HG02642 (cell line): ENCODE measurements around the gene DNAL1.
A peak's percentile ranks its signal among the peaks of the same experiment; 100 is the strongest.
"Not testable (repeated sequence)": the region's sequence is repeated elsewhere in the genome, so short reads cannot be mapped to it uniquely, and the experiment has no call there.

Experiments
- ATAC-seq: cut with Tn5 transposase; IDR thresholded peaks from one replicate; pipeline ENCODE4 v1.9.1; 2021; ENCODE audit warnings: mild to moderate bottlenecking; ENCODE audit not compliant: unreplicated experiment, poor library complexity

Gene DNAL1

DNA sequence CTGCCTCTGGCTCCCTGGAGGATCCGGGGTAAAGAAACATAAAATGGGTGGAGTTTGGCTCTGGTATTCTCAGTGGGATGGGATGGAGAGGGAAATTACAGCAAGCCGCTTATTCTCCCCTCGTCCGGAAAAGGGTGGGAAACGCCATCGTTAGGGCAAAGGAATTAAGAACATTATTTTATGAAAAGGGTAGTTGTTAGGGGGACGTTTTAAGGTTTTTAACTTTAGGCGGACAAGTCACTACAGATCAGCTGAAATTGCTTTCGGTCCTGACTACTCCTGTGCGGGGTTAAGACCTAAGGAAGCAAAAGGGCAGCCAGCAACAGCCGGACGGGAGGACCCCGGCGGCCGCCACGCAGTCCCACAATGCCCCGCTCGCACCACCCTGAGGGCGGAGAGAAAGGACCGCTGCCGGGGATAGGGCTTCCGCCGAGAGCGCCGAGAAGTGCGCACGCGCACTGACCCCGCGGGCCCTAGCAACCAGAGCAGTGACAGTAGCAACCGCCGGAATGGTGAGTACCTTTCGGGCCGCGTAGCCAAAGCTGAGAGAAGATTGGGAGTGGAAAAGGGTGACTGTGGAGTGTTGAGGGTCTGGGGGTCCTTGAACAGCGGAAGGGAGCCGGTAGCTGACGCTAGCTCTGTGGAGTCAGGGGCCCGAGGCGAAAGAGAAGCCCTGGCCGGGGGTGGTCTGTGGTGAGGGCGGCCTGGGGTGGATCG, at the start of gene DNAL1:
DNAL1 (plus strand) TSS at position 456 of the 717 bp plus-strand sequence; CDS start at position 510, 54 bp downstream.
- ATAC-seq, result peak; percentile 98

GRCh38 chr14:73599499-73599898, 45.3 kb upstream of the DNAL1 start:
- no peak for ATAC-seq

DNA sequence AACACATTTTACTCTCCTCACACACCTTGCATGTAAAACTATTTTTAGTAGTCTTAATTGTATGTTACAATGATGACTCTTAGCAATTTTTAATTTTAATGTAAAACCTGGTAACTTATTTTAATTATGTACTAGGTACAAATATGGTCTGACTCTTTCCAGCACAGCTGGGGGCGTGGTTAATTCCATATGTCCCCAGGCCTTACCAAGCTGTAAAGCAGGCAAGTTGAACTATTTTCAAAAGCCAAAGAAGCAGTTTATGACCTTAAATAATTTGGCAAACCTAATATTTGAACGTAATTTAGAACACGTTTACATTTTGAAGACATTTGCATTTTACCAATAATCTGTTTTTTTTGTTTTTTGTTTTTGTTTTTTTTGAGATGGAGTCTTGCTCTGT, 41.8 kb upstream of the DNAL1 start:
- ATAC-seq, result no peak

DNA sequence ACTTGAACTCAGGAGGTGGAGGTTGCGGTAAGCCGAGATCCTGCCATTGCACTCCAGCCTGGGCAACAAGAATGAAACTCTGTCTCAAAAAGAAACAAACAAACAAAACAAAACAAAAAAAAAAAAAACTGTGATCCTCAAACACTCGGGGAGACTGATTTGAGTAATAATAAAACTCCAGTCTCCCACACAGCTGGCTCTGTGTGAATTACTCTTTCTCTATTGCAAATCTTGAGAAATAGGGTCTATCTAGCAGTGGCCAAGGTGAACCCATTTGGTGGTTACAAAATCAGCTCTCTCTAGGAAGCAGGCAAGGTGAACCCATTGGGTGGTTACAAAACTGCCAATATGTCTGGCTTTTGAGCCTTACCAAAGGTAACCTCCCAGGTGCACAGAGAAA, 38.5 kb upstream of the DNAL1 start:
- no peak for ATAC-seq

GRCh38 chr14:73607241-73607640, 37.5 kb upstream of the DNAL1 start:
- ATAC-seq, result no peak

DNA sequence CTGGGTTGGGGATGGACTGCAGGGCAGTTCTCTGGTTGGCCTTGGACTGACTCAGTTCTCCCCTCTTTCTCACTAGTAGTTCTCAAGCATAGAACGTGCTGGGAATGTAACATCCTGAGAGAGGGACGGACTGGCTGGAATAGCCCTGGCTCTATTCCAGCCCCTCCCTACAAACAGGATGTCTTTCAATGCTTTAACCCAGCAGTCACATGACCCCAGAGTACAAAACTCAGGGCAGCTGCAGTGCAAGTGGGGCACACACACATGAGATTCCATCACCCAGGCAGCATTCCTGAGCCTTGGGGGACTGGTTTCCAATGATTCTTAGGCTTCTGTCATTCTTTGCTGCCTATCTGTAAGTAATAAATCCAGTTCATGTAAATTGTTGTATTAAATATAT, 34.1 kb upstream of the DNAL1 start:
- ATAC-seq, result no peak

GRCh38 chr14:73612339-73613045, 32.3 kb upstream of the DNAL1 start, which contains the start of gene ACOT6:
ACOT6 (plus strand) TSS chr14:73612517; CDS start chr14:73612572, 55 bp downstream.
- peak; percentile 74 for ATAC-seq

DNA sequence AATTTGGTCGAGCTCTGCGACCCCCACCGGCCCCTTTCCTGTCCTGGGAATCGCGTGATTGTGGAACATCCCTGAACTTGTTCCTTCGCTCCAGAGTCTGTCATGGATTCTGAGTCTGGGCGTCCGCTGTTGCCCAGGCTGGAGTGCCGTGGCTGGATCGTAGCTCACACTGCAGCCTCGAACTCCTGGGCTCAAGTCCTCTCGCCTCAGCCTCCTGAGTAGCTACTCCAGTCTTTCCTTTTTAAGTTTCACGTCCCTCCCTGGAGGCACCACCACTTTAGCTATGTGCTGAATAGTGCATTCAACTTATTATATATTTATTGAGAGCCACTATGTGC, 31.8 kb upstream of the DNAL1 start:
- peak; percentile 17 for ATAC-seq

- no peak for ATAC-seq
These were observed 31.3 kb upstream of the DNAL1 start for GRCh38 chr14:73613419-73613963.

GRCh38 chr14:73616831-73617230, 28.0 kb upstream of the DNAL1 start:
- ATAC-seq, result no peak

DNA sequence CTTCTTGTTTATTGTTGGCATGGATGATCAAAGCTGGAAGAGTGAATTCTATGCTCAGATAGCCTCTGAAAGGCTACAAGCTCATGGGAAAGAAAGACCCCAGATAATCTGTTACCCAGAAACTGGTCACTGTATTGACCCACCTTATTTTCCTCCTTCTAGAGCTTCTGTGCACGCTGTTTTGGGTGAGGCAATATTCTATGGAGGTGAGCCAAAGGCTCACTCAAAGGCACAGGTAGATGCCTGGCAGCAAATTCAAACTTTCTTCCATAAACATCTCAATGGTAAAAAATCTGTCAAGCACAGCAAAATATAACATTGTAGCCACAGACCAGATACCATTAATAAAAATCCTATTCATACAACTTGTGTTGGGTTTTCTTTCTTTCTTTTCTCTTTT, 25.3 kb upstream of the DNAL1 start:
- no peak for ATAC-seq

- no peak for ATAC-seq
These were observed 24.5 kb upstream of the DNAL1 start for GRCh38 chr14:73620268-73620667.

- ATAC-seq, result no peak
These were observed 21.2 kb upstream of the DNAL1 start for GRCh38 chr14:73623504-73624054.

DNA sequence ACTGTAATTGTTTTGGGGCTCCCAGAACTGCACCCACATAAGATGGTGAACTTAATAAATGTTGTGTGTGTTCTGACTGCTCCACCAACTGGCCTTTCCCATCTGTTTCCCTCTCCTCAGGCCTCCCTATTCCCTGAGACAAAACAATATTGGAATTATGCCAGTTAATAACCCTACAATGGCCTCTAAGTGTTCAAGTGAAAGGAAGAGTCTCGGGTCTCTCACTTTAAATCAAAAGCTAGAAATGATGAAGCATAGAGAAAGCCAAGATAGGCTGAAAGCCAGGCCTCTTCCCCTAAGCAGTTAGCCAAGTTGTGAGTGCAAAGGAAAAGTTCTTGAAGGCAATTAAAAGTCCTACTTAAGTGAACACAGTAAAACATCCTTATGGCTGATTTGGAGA, 19.1 kb upstream of the DNAL1 start:
- ATAC-seq, result no peak

- no peak for ATAC-seq
These were observed 17.6 kb upstream of the DNAL1 start for GRCh38 chr14:73627151-73627558.

DNA sequence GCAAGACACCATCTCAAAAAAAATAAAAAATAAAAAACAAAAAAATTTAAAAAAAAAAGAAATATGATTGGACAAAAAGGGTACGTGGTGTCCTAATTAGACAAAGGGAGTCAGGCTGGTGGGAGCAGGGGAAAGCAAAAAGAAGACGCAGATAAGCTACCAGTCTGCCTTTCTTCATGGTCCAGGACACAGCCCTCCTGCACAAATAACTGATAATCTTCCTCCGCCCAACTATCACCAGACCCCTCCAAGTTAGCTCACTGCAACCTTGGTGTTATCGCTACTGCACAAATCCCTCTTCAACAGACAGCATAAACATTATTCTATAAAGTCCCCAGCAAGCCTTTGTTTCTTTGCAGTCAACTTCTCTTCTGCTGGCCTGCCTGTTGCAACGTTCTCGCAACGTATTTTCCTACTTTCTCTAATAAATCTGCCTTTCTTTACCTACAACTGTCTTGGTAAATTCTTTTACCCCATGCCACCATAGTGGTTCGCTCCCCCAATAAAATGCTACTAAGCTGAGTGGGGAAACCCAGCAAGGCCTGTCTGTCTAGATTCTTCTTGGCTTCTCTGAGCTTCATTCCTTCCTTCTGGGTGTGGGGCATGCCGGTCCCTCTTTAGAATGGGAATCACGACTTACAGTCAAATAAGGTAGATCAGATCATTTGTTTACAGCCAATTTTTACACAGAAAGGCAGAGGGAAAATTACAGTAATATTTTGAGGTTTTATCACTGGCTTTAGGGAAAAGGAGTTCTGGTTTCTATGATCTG, 14.6 kb upstream of the DNAL1 start:
- no peak for ATAC-seq

DNA sequence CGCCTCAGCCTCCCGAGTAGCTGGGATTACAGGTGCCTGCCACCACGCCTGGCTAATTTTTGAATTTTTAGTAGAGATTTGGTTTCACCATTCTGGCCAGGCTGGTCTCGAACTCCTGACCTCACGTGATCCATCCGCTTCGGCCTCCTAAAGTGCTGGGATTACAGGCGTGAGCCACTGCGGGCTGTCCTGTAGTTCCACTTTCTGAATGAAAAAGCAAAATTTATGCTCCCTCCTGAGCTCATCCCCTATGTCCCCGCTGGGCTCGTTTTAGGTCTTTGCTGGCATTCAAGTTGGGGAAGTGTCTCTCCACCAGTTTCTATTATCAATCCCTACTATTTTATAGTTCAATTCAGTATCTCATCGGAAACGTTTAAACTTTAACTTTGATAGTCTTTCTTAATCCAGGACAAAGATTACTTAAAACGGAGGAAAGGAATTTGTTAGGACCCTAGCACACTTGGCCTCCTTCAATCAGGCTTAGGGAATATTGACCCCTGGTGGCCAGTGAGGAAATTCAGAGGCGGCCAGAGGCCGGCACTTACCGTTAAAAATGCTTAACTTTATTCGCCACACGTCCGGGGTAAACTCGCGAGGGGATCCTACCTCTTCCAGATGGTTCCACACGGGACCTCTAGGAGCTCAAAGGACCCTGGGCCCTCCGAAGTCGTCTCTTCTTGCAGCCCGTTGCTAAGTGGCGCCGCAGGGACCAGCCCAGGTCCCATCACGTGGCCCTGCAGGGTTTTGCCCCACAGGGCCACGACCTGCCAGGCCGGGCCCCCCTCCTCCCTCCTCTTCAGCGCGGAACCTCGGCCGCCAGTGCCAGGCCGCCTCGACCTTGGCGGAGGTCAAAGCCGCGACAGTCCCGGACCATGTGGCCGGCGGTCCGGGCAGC, 11.4 kb upstream of the DNAL1 start:
- ATAC-seq, result peak; percentile 72

- ATAC-seq, result peak; percentile 34
These were observed 10.6 kb upstream of the DNAL1 start for GRCh38 chr14:73634011-73634833.

DNA sequence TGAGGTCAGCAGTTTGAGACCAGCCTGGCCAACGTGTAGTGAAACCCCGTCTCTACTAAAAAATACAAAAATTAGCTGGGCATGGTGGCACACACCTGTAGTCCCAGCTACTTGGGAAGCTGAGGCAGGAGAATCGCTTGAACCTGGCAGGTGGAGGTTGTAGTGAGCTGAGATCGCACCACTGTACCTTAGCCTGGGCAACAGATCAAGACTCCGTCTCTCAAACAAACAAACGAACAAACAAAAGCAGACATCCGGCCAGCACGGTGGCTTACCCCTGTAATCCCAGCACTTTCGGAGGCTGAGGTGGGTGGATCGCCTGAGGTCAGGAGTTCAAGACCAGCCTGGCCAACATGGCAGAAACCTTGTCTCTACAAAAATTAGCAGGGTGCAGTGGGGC, 8.4 kb upstream of the DNAL1 start:
- not testable (repeated sequence) for ATAC-seq
